ENCODE data around the gene FOSL2.

- TF ChIP-seq CTCF (conservative IDR thresholded peaks at IDR 0.05) (no peak), ZFX (IDR thresholded peaks at IDR 0.05) (no peak)
Measured at GRCh38 chr2:28377984-28378678, 14.5 kb upstream of the FOSL2 start.

Data from C4-2B (cell line).